ENCODE data around the gene SH3GLB2.
"Not testable (repeated sequence)": the region's sequence is repeated elsewhere in the genome, so short reads cannot be mapped to it uniquely, and the experiment has no call there.

SH3GLB2 gene

GRCh38 chr9:129014608-129015007, 13.5 kb downstream of the SH3GLB2 start:
- DNase-seq (ENCODE audit: low read depth): no peak

- DNase-seq (ENCODE audit: low read depth): no peak
Measured at GRCh38 chr9:129014124-129014523, 14.0 kb downstream of the SH3GLB2 start.

GRCh38 chr9:129013674-129014073, 14.5 kb downstream of the SH3GLB2 start:
- no peak for DNase-seq (ENCODE audit: low read depth)

- no peak for DNase-seq (ENCODE audit: low read depth)
Measured at GRCh38 chr9:129012893-129013448, 15.2 kb downstream of the SH3GLB2 start.

GRCh38 chr9:129012343-129012742, 15.8 kb downstream of the SH3GLB2 start:
- no peak for DNase-seq (ENCODE audit: low read depth)

GRCh38 chr9:129011761-129012181, 16.4 kb downstream of the SH3GLB2 start:
- no peak for DNase-seq (ENCODE audit: low read depth)

GRCh38 chr9:129011170-129011569, 17.0 kb downstream of the SH3GLB2 start:
- DNase-seq (ENCODE audit: low read depth): no peak

GRCh38 chr9:129010267-129010975, 17.7 kb downstream of the SH3GLB2 start:
- DNase-seq (ENCODE audit: low read depth): no peak

GRCh38 chr9:129009584-129010141, 18.5 kb downstream of the SH3GLB2 start:
- no peak for DNase-seq (ENCODE audit: low read depth)

- DNase-seq (ENCODE audit: low read depth): no peak
Measured at GRCh38 chr9:129008986-129009583, 19.0 kb downstream of the SH3GLB2 start.

- DNase-seq (ENCODE audit: low read depth): no peak
Measured at GRCh38 chr9:129008469-129008965, 19.6 kb downstream of the SH3GLB2 start.

GRCh38 chr9:129007766-129008468, 20.2 kb downstream of the SH3GLB2 start:
- DNase-seq (ENCODE audit: low read depth): no peak

- DNase-seq (ENCODE audit: low read depth): no peak
Measured at GRCh38 chr9:129007035-129007765, 20.9 kb downstream of the SH3GLB2 start.

- peak; percentile 63 for DNase-seq (ENCODE audit: low read depth)
Measured at GRCh38 chr9:129006328-129007034, 21.6 kb downstream of the SH3GLB2 start.

- DNase-seq (ENCODE audit: low read depth): no peak
Measured at GRCh38 chr9:129005336-129005997, 22.7 kb downstream of the SH3GLB2 start.

- not testable (repeated sequence) for DNase-seq (ENCODE audit: low read depth)
Measured at GRCh38 chr9:129004173-129004572, 24.0 kb downstream of the SH3GLB2 start.

- DNase-seq (ENCODE audit: low read depth): no peak
Measured at GRCh38 chr9:129002992-129003391, 25.1 kb downstream of the SH3GLB2 start.

GRCh38 chr9:129001504-129002325, 26.4 kb downstream of the SH3GLB2 start:
- no peak for DNase-seq (ENCODE audit: low read depth)

- no peak for DNase-seq (ENCODE audit: low read depth)
Measured at GRCh38 chr9:128999581-129000206, 28.4 kb downstream of the SH3GLB2 start.

Measured in fibroblast of the conjunctiva (primary cell).